HG03558 (cell line): ENCODE results near the gene DBNDD2.

ENCODE experiments used
- ATAC-seq: cut with Tn5 transposase; IDR thresholded peaks from one replicate; pipeline ENCODE4 v1.9.1; 2021; ENCODE audit warnings: moderate number of reproducible peaks; ENCODE audit not compliant: unreplicated experiment; ENCODE audit errors: extremely low read depth

Gene DBNDD2

GRCh38 chr20:45413479-45413878 is 5.4 kb downstream of the DBNDD2 start:
- ATAC-seq = no peak

GRCh38 chr20:45415822-45416637 is 7.9 kb downstream of the DBNDD2 start, which contains the start of gene PIGT:
Gene PIGT, plus strand, starts transcription at chr20:45416141. Its CDS starts 16 bp downstream, at chr20:45416157.
- no peak for ATAC-seq

- no peak for ATAC-seq
These were observed 8.8 kb downstream of the DBNDD2 start for GRCh38 chr20:45416917-45417316.

- ATAC-seq = peak; percentile 66
These were observed 11.4 kb downstream of the DBNDD2 start for GRCh38 chr20:45419188-45420091.

- no peak for ATAC-seq
These were observed 12.0 kb downstream of the DBNDD2 start for GRCh38 chr20:45420125-45420524.

GRCh38 chr20:45423700-45424099 is 15.6 kb downstream of the DBNDD2 start:
- ATAC-seq = no peak

GRCh38 chr20:45425561-45425960 is 17.5 kb downstream of the DBNDD2 start:
- ATAC-seq = no peak

- ATAC-seq = no peak
These were observed 18.4 kb downstream of the DBNDD2 start for GRCh38 chr20:45426320-45427016.

GRCh38 chr20:45427236-45428149 is 19.4 kb downstream of the DBNDD2 start:
- no peak for ATAC-seq

GRCh38 chr20:45429618-45430017 is 21.5 kb downstream of the DBNDD2 start:
- no peak for ATAC-seq

GRCh38 chr20:45432294-45432693 is 24.2 kb downstream of the DBNDD2 start:
- no peak for ATAC-seq

- no peak for ATAC-seq
These were observed 25.2 kb downstream of the DBNDD2 start for GRCh38 chr20:45433316-45433715.

GRCh38 chr20:45433976-45434375 is 25.9 kb downstream of the DBNDD2 start:
- ATAC-seq = no peak

- no peak for ATAC-seq
These were observed 28.8 kb downstream of the DBNDD2 start for GRCh38 chr20:45436732-45437485.

- no peak for ATAC-seq
These were observed 32.3 kb downstream of the DBNDD2 start for GRCh38 chr20:45440424-45440823.

- no peak for ATAC-seq
These were observed 33.0 kb downstream of the DBNDD2 start for GRCh38 chr20:45440891-45441685.

- no peak for ATAC-seq
These were observed 33.7 kb downstream of the DBNDD2 start for GRCh38 chr20:45441746-45442145.

GRCh38 chr20:45444050-45444449 is 36.0 kb downstream of the DBNDD2 start:
- ATAC-seq = no peak
